KOPT-K1 (cell line): ENCODE data around the gene ATP12A.

Experiments
- H3K27ac ChIP-seq: fragments of 200-600 bp; sonication (generic); 2 replicates; pipeline ENCODE4 v1.5.1; 2016; ENCODE audit warnings: antibody characterized with exemption, mild to moderate bottlenecking, low read depth, low read length; ENCODE audit not compliant: poor library complexity, severe bottlenecking
- H3K36me3 ChIP-seq: fragments of 200-600 bp; sonication (generic); 2 replicates; pipeline ENCODE4 v1.5.1; 2017; ENCODE audit warnings: antibody characterized with exemption, mild to moderate bottlenecking, low read length, moderate library complexity; ENCODE audit not compliant: insufficient read depth
- H3K9me3 ChIP-seq: fragments of 200-600 bp; sonication (generic); 2 replicates; pipeline ENCODE4 v1.5.1; 2017; ENCODE audit warnings: antibody characterized with exemption, low read length, mild to moderate bottlenecking; ENCODE audit not compliant: insufficient read depth, poor library complexity, severe bottlenecking

The ATP12A gene

GRCh38 chr13:24680258-24680920 lies at the start of gene ATP12A:
ATP12A (plus strand) TSS chr13:24680408; CDS start chr13:24680744, 336 bp downstream.
- Histone ChIP-seq H3K9me3 (no peaks in the 10 kb centered on the region), H3K27ac (no peak within 1 kb of the TSS), H3K36me3 (no peaks in the 10 kb centered on the region)

- H3K27ac ChIP-seq, result no peak overlapping the region
Measured at GRCh38 chr13:24630851-24631620, 49.2 kb upstream of the ATP12A start.

GRCh38 chr13:24631922-24632321 lies 48.3 kb upstream of the ATP12A start:
- H3K9me3 ChIP-seq, result no peaks in the 10 kb centered on the region
- no peak overlapping the region for H3K27ac ChIP-seq
- no peaks in the 10 kb centered on the region for H3K36me3 ChIP-seq

More at GRCh38 chr13:24630851-24631620, 49.2 kb upstream of the ATP12A start:
- no peaks in the 10 kb centered on the region for H3K9me3 ChIP-seq
- no peaks in the 10 kb centered on the region for H3K36me3 ChIP-seq

GRCh38 chr13:24632382-24633121 lies 47.7 kb upstream of the ATP12A start:
- Histone ChIP-seq H3K9me3 (no peaks in the 10 kb centered on the region), H3K36me3 (no peaks in the 10 kb centered on the region)

GRCh38 chr13:24636776-24637175 lies 43.4 kb upstream of the ATP12A start:
- Histone ChIP-seq H3K9me3 (no peaks in the 10 kb centered on the region), H3K36me3 (no peaks in the 10 kb centered on the region), H3K27ac (no peak overlapping the region)

More at GRCh38 chr13:24632382-24633121, 47.7 kb upstream of the ATP12A start:
- no peak overlapping the region for H3K27ac ChIP-seq

GRCh38 chr13:24638096-24638495 lies 42.1 kb upstream of the ATP12A start:
- no peak overlapping the region for H3K27ac ChIP-seq
- H3K9me3 ChIP-seq, result no peaks in the 10 kb centered on the region
- H3K36me3 ChIP-seq, result no peaks in the 10 kb centered on the region

- H3K27ac ChIP-seq, result no peak overlapping the region
- H3K9me3 ChIP-seq, result no peaks in the 10 kb centered on the region
- no peaks in the 10 kb centered on the region for H3K36me3 ChIP-seq
Measured at GRCh38 chr13:24640752-24641151, 39.5 kb upstream of the ATP12A start.

- Histone ChIP-seq H3K9me3 (no peaks in the 10 kb centered on the region), H3K27ac (no peak overlapping the region), H3K36me3 (no peaks in the 10 kb centered on the region)
Measured at GRCh38 chr13:24642219-24642618, 38.0 kb upstream of the ATP12A start.

- H3K9me3 ChIP-seq, result no peaks in the 10 kb centered on the region
- H3K36me3 ChIP-seq, result no peaks in the 10 kb centered on the region
- H3K27ac ChIP-seq, result no peak overlapping the region
Measured at GRCh38 chr13:24644036-24644435, 36.2 kb upstream of the ATP12A start.

- no peaks in the 10 kb centered on the region for H3K9me3 ChIP-seq
- no peak overlapping the region for H3K27ac ChIP-seq
- H3K36me3 ChIP-seq, result no peaks in the 10 kb centered on the region
Measured at GRCh38 chr13:24648271-24648670, 31.9 kb upstream of the ATP12A start.

- Histone ChIP-seq H3K36me3 (no peaks in the 10 kb centered on the region), H3K27ac (no peak overlapping the region), H3K9me3 (no peaks in the 10 kb centered on the region)
Measured at GRCh38 chr13:24648983-24649687, 31.1 kb upstream of the ATP12A start.

- H3K9me3 ChIP-seq, result no peaks in the 10 kb centered on the region
- no peaks in the 10 kb centered on the region for H3K36me3 ChIP-seq
- no peak overlapping the region for H3K27ac ChIP-seq
Measured at GRCh38 chr13:24649688-24650043, 30.5 kb upstream of the ATP12A start.

- no peak overlapping the region for H3K27ac ChIP-seq
- no peaks in the 10 kb centered on the region for H3K36me3 ChIP-seq
- no peaks in the 10 kb centered on the region for H3K9me3 ChIP-seq
Measured at GRCh38 chr13:24650161-24650560, 30.0 kb upstream of the ATP12A start.

- H3K36me3 ChIP-seq, result no peaks in the 10 kb centered on the region
- no peak overlapping the region for H3K27ac ChIP-seq
- H3K9me3 ChIP-seq, result no peaks in the 10 kb centered on the region
Measured at GRCh38 chr13:24651718-24652345, 28.4 kb upstream of the ATP12A start.
